Activated naive CD8-positive, alpha-beta T cell treated with anti-CD3 and anti-CD28 coated beads for 36 hours (primary cell): Measurements from ENCODE around the gene DYRK1B. TPM values are rescaled to one million over a fixed set of nuclear protein-coding genes. Genes with fewer than 3 reads are reported as not detected.
"Not testable (repeated sequence)": the region's sequence is repeated elsewhere in the genome, so short reads cannot be mapped to it uniquely, and the experiment has no call there.

ENCODE experiments used
- DNase-seq: peaks from one replicate; pipeline ENCODE4 v3.0.0; 2021
- H3K27ac Mint-ChIP-seq: one replicate; pipeline ENCODE4 v1.8.0; 2022; ENCODE audit warnings: mild to moderate bottlenecking, moderate library complexity, mixed read lengths
- H3K27me3 Mint-ChIP-seq: one replicate; pipeline ENCODE4 v1.8.0; 2022; ENCODE audit warnings: mild to moderate bottlenecking, mixed read lengths
- H3K36me3 Mint-ChIP-seq: one replicate; pipeline ENCODE4 v1.8.0; 2021; ENCODE audit warnings: mild to moderate bottlenecking, mixed read lengths
- H3K4me1 Mint-ChIP-seq: one replicate; pipeline ENCODE4 v1.8.0; 2021; ENCODE audit warnings: mixed read lengths
- H3K4me3 Mint-ChIP-seq: one replicate; pipeline ENCODE4 v1.8.0; 2022; ENCODE audit warnings: mild to moderate bottlenecking, moderate library complexity, mixed read lengths
- H3K9me3 Mint-ChIP-seq: one replicate; pipeline ENCODE4 v1.8.0; 2022; ENCODE audit warnings: mixed read lengths
- total RNA-seq, 2 experiments: library from RNA; stranded (reverse); gene quantifications; one replicate each; pipeline ENCODE4 v1.2.3, GENCODE V29; 2021

Gene DYRK1B
- total RNA-seq, 2 experiments from 2014 or later = 3.8 to 4.9 TPM

DNA sequence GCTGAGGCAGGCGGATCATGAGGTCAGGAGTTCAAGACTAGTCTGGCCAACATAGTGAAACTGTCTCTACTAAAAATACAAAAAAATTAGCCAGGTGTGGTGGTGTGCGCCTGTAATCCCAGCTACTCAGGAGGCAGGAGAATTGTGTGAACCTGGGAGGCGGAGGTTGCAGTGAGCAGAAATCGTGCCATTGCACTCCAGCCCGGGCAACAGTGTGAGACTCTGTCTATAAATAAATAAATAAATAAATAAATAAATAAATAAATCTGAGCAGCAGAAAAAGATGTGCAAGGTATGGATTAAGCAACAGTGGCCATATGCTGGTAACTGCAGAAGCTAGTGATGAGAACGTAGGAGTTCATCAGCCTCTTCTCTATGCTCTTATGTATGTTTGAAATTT, 19.9 kb downstream of the DYRK1B start:
- not testable (repeated sequence) for DNase-seq, H3K27ac Mint-ChIP-seq, H3K4me3 Mint-ChIP-seq, H3K27me3 Mint-ChIP-seq, H3K36me3 Mint-ChIP-seq, H3K9me3 Mint-ChIP-seq
- peaks cover 19% of the 10 kb centered on the region for H3K4me1 Mint-ChIP-seq

GRCh38 chr19:39813264-39813993, 20.5 kb downstream of the DYRK1B start:
- no peaks in the 10 kb centered on the region for H3K27me3 Mint-ChIP-seq
- no peak for DNase-seq
- no peak overlapping the region for H3K27ac Mint-ChIP-seq
- H3K4me1 Mint-ChIP-seq = peaks cover 14% of the 10 kb centered on the region
- no peak overlapping the region for H3K4me3 Mint-ChIP-seq
- peaks cover 3% of the 10 kb centered on the region for H3K36me3 Mint-ChIP-seq
- no peaks in the 10 kb centered on the region for H3K9me3 Mint-ChIP-seq

GRCh38 chr19:39811064-39811463, 22.9 kb downstream of the DYRK1B start:
- Mint-ChIP-seq H3K4me3 (no peak overlapping the region), H3K9me3 (no peaks in the 10 kb centered on the region), H3K4me1 (peaks cover 2% of the 10 kb centered on the region), H3K36me3 (peaks cover 3% of the 10 kb centered on the region), H3K27ac (no peak overlapping the region), H3K27me3 (no peaks in the 10 kb centered on the region)
- DNase-seq = no peak

GRCh38 chr19:39810424-39810823, 23.5 kb downstream of the DYRK1B start:
- Mint-ChIP-seq H3K36me3 (no peaks in the 10 kb centered on the region), H3K4me1 (no peaks in the 10 kb centered on the region), H3K4me3 (no peak overlapping the region), H3K27ac (no peak overlapping the region), H3K27me3 (no peaks in the 10 kb centered on the region), H3K9me3 (no peaks in the 10 kb centered on the region)
- no peak for DNase-seq

- Mint-ChIP-seq H3K9me3 (no peaks in the 10 kb centered on the region), H3K4me3 (no peak overlapping the region), H3K27me3 (no peaks in the 10 kb centered on the region), H3K36me3 (no peaks in the 10 kb centered on the region), H3K27ac (no peak overlapping the region), H3K4me1 (no peaks in the 10 kb centered on the region)
- DNase-seq = no peak
Observed at GRCh38 chr19:39809368-39809767, 24.6 kb downstream of the DYRK1B start.

DNA sequence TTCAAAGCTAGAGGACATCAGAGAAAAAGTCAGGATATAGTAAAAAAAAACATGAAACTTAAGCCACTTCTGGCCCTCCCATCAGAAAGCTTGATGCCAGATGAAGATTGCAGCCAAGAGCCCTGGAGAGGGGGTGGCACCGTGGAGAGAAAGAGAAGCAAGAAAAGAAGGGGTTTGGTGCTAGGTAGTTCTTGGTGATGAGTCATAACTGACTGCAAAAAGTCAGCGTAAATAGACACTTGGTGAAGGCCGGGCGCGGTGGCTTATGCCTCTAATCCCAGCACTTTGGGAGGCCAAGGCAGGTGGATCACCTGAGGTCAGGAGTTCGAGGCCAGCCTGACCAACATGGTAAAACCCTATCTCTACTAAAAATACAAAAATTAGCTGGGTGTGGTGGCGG, 25.3 kb downstream of the DYRK1B start:
- DNase-seq, H3K4me3 Mint-ChIP-seq, H3K9me3 Mint-ChIP-seq, H3K27me3 Mint-ChIP-seq, H3K4me1 Mint-ChIP-seq, H3K27ac Mint-ChIP-seq, H3K36me3 Mint-ChIP-seq: not testable (repeated sequence)

GRCh38 chr19:39807846-39808364, 26.1 kb downstream of the DYRK1B start:
- H3K36me3 Mint-ChIP-seq = no peaks in the 10 kb centered on the region
- no peaks in the 10 kb centered on the region for H3K4me1 Mint-ChIP-seq
- H3K27ac Mint-ChIP-seq = no peak overlapping the region
- no peak overlapping the region for H3K4me3 Mint-ChIP-seq
- H3K9me3 Mint-ChIP-seq = no peaks in the 10 kb centered on the region
- H3K27me3 Mint-ChIP-seq = peaks cover 5% of the 10 kb centered on the region
- no peak for DNase-seq

DNA sequence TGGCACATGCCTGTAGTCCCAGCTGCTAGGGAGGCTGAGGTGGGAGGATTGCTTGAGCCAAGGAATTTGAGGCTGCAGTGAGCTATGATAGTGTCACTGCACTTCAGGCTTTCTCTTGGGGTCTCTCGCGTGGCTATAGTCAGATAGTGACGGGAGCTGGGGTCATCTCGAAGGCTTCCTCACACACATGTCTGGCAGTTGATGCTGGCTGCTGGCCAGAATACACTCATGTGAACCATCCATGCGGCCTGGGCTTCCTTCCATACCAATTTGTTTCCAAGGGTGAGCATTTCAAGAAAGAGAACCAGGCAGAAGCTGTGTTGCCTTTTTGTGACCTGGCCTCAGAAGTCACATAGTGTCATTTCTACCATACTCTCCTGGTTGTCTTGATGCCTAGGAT, 28.9 kb downstream of the DYRK1B start:
- DNase-seq = no peak
- H3K36me3 Mint-ChIP-seq = no peaks in the 10 kb centered on the region
- no peak overlapping the region for H3K4me3 Mint-ChIP-seq
- no peaks in the 10 kb centered on the region for H3K4me1 Mint-ChIP-seq
- peaks cover 12% of the 10 kb centered on the region for H3K27me3 Mint-ChIP-seq
- no peaks in the 10 kb centered on the region for H3K9me3 Mint-ChIP-seq
- no peak overlapping the region for H3K27ac Mint-ChIP-seq

GRCh38 chr19:39802958-39803357, 31.0 kb downstream of the DYRK1B start:
- H3K9me3 Mint-ChIP-seq = no peaks in the 10 kb centered on the region
- no peak overlapping the region for H3K27ac Mint-ChIP-seq
- H3K4me3 Mint-ChIP-seq = no peak overlapping the region
- peaks cover 2% of the 10 kb centered on the region for H3K4me1 Mint-ChIP-seq
- DNase-seq = no peak
- no peaks in the 10 kb centered on the region for H3K36me3 Mint-ChIP-seq
- peaks cover 12% of the 10 kb centered on the region for H3K27me3 Mint-ChIP-seq

DNA sequence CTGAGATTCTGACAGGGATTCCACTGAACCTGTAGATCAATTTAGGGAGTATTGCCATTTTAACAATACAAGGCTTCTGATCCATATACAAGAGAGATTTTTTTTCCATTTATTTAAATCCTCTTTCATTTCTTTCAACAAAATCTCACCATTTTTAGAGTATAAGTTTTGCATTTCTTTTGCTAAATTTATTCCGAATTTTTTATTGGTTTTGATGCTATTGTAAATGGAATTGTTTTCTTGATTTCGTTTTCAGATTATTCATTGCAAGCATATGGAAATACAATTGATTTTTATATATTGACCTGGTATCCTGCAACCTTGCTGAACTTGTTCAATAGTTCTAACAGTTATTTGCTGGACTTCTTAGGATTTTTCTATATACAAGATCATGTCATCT, 36.9 kb downstream of the DYRK1B start:
- H3K4me1 Mint-ChIP-seq = peaks cover 2% of the 10 kb centered on the region
- no peaks in the 10 kb centered on the region for H3K9me3 Mint-ChIP-seq
- no peak for DNase-seq
- no peak overlapping the region for H3K4me3 Mint-ChIP-seq
- H3K36me3 Mint-ChIP-seq = no peaks in the 10 kb centered on the region
- H3K27ac Mint-ChIP-seq = no peak overlapping the region
- H3K27me3 Mint-ChIP-seq = peaks cover 10% of the 10 kb centered on the region

DNA sequence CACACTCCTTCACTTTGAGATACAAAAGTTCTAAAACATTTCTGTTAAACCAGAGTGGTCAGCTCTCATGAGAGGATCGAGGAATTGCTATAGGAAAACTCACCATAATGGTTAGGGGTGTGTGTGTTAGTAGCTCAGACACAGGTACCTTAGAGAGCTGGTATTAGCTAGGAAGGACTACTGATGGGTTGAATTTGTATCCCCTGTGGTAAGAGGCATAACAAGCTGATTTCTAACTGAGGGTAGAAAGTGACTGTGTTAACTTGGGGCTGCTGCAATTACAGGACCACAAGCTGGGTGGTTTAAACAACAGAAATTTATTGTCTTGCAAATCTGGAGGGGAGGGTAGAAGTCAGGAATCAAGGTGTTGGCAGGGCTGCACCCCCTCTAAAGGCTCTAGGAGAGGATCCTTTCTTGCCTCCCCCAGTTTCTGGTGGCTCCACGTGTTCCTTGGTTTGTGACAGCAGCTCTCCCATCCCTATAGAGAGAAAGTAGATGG, 37.9 kb downstream of the DYRK1B start:
- Mint-ChIP-seq H3K36me3 (no peaks in the 10 kb centered on the region), H3K4me3 (no peak overlapping the region), H3K27ac (no peak overlapping the region), H3K4me1 (peaks cover 2% of the 10 kb centered on the region), H3K27me3 (peaks cover 7% of the 10 kb centered on the region), H3K9me3 (no peaks in the 10 kb centered on the region)
- DNase-seq = no peak

DNA sequence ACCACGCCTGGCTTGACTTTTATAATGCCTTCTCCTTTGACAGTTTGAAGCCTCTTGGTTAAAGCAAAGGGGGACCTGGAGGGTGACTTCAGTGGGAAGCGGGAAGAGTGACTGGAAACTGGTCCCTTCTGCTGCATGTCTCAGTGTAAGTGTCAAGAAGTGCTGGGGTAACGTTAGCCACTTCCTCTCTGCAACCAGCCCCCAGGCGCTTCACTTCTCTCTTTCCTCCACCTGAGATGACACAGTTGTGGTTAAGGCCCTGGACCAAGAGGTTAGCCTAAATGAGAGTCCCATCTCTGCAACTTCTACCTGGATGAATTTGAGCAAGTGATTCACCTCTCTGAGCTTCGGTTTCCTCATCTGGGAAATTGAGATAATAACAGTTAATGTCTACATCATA, 39.0 kb downstream of the DYRK1B start:
- Mint-ChIP-seq H3K4me3 (no peak overlapping the region), H3K36me3 (no peaks in the 10 kb centered on the region), H3K27ac (no peak overlapping the region), H3K27me3 (peaks cover 7% of the 10 kb centered on the region), H3K4me1 (peaks cover 2% of the 10 kb centered on the region), H3K9me3 (no peaks in the 10 kb centered on the region)
- no peak for DNase-seq

- Mint-ChIP-seq H3K27me3 (peaks cover 10% of the 10 kb centered on the region), H3K9me3 (peaks cover 7% of the 10 kb centered on the region), H3K4me1 (no peaks in the 10 kb centered on the region), H3K36me3 (no peaks in the 10 kb centered on the region), H3K27ac (no peak overlapping the region), H3K4me3 (peak overlapping the region; percentile 78)
- peak; percentile 72 for DNase-seq
Observed at GRCh38 chr19:39792999-39793546, 40.9 kb downstream of the DYRK1B start.

- Mint-ChIP-seq H3K36me3 (no peaks in the 10 kb centered on the region), H3K4me1 (no peaks in the 10 kb centered on the region), H3K4me3 (no peak overlapping the region), H3K9me3 (peaks cover 9% of the 10 kb centered on the region), H3K27ac (no peak overlapping the region), H3K27me3 (peaks cover 24% of the 10 kb centered on the region)
- no peak for DNase-seq
Observed at GRCh38 chr19:39788244-39788643, 45.7 kb downstream of the DYRK1B start.

GRCh38 chr19:39780894-39781293, 53.1 kb downstream of the DYRK1B start:
- Mint-ChIP-seq H3K9me3 (no peaks in the 10 kb centered on the region), H3K4me1 (no peaks in the 10 kb centered on the region), H3K36me3 (no peaks in the 10 kb centered on the region), H3K4me3 (no peak overlapping the region), H3K27me3 (peaks cover 30% of the 10 kb centered on the region), H3K27ac (no peak overlapping the region)
- no peak for DNase-seq

DNA sequence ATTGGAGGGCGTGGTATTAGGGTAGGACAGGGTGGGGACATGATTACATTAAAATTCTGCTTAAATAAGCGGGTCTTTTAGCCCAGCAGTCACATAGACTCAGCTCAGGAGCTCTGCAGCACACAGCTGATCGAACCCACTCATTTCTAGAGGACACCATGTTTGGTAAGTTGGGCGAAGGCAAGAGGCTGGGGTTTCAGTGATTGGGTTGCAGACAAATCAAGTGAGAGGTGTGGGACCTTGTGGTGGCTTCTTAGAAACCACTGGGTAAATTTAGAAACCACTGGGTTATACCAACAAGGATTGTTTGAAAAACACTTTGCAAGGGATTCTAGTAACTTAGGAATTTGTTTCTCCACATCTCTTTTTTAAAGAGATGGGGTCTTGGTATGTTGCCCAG, 55.2 kb downstream of the DYRK1B start, which contains the start of gene LEUTX:
TSS of gene LEUTX (plus strand) at position 92 of the 400 bp plus-strand sequence. CDS start at position 159, 67 bp downstream.
- no peaks in the 10 kb centered on the region for H3K9me3 Mint-ChIP-seq
- no peaks in the 10 kb centered on the region for H3K4me1 Mint-ChIP-seq
- H3K27me3 Mint-ChIP-seq = peaks cover 16% of the 10 kb centered on the region
- DNase-seq = peak; percentile 10
- no peak within 1 kb of the TSS for H3K27ac Mint-ChIP-seq
- no peak within 1 kb of the TSS for H3K4me3 Mint-ChIP-seq
- H3K36me3 Mint-ChIP-seq = no peaks in the 10 kb centered on the region
